CD14-positive monocyte (primary cell): ENCODE measurements around the gene PAGR1. TPM values are rescaled to one million over a fixed set of nuclear protein-coding genes. Genes with fewer than 3 reads are reported as not detected.

Experiments used
- DNase-seq, 3 donors: peaks; one replicate each; pipeline ENCODE4 v3.0.0-alpha.2; 2011 to 2022
- H2AFZ ChIP-seq: 2 replicates; pipeline ENCODE4 v1.6.0; 2012; ENCODE audit warnings: mild to moderate bottlenecking, low read depth, low read length, inconsistent platforms; ENCODE audit not compliant: insufficient read depth, poor library complexity, severe bottlenecking
- H3K27ac ChIP-seq, 2 donors: 1 replicate in 1 of 2; 2 replicates in 1 of 2; pipeline ENCODE4 v1.5.1; 2012 to 2013; ENCODE audit warnings: low read length in 2 of 2, control low read depth in 1 of 2, inconsistent platforms in 1 of 2, low read depth in 1 of 2, mild to moderate bottlenecking in 1 of 2
- H3K27me3 ChIP-seq, 2 donors: one replicate each; pipeline versions ENCODE4 v1.6.0 to v1.6.1; 2011 to 2013; ENCODE audit warnings: low read length in 2 of 2; ENCODE audit not compliant: control insufficient read depth in 2 of 2, insufficient read depth in 2 of 2
- H3K36me3 ChIP-seq, 2 donors: replicated peaks in 1 of 2; 1 replicate in 1 of 2; 2 replicates in 1 of 2; pipeline versions ENCODE4 v1.5.1 to v1.6.1; 2012 to 2013; ENCODE audit warnings: low read length in 2 of 2, control low read depth in 1 of 2, inconsistent platforms in 1 of 2, mild to moderate bottlenecking in 1 of 2; ENCODE audit not compliant: insufficient read depth in 2 of 2, control insufficient read depth in 1 of 2
- H3K4me1 ChIP-seq, 2 donors: 1 replicate in 1 of 2; 2 replicates in 1 of 2; pipeline versions ENCODE4 v1.5.1 to v1.6.1; 2012 to 2013; ENCODE audit warnings: low read length in 2 of 2, control low read depth in 1 of 2, inconsistent platforms in 1 of 2, mild to moderate bottlenecking in 1 of 2, moderate library complexity in 1 of 2; ENCODE audit not compliant: insufficient read depth in 2 of 2, control insufficient read depth in 1 of 2
- H3K4me2 ChIP-seq: replicated peaks from 2 replicates; pipeline ENCODE3; 2012; ENCODE audit warnings: low read length, moderate library complexity, mild to moderate bottlenecking; ENCODE audit not compliant: poor library complexity, severe bottlenecking; ENCODE audit errors: extremely low read depth
- H3K4me3 ChIP-seq, 3 experiments: fragments of 200-600 bp in 1 of 3; sonication (generic) in 1 of 3; replicated peaks in 1 of 3; 1 replicate in 2 of 3; 2 replicates in 1 of 3; pipeline ENCODE4 v1.5.1; 2011 to 2013; ENCODE audit warnings: low read length in 3 of 3, mild to moderate bottlenecking in 3 of 3, control low read depth in 2 of 3, low read depth in 2 of 3, inconsistent platforms in 1 of 3, moderate library complexity in 1 of 3
- H3K79me2 ChIP-seq: 2 replicates; pipeline ENCODE4 v1.6.0; 2012; ENCODE audit warnings: mild to moderate bottlenecking, control low read depth, inconsistent platforms, low read length, moderate library complexity; ENCODE audit not compliant: insufficient read depth
- H3K9ac ChIP-seq: 2 replicates; pipeline ENCODE4 v1.6.0; 2017; ENCODE audit warnings: low read length, mild to moderate bottlenecking; ENCODE audit not compliant: insufficient read depth, poor library complexity, severe bottlenecking
- H3K9me3 ChIP-seq, 2 donors: replicated peaks in 1 of 2; 1 replicate in 1 of 2; 2 replicates in 1 of 2; pipeline versions ENCODE4 v1.5.1 to v1.6.1; 2012 to 2013; ENCODE audit warnings: low read length in 2 of 2, control low read depth in 1 of 2; ENCODE audit not compliant: control insufficient read depth in 1 of 2, insufficient read depth in 1 of 2
- H4K20me1 ChIP-seq: 2 replicates; pipeline ENCODE4 v1.6.0; 2012; ENCODE audit warnings: mild to moderate bottlenecking, low read length, control low read depth, moderate library complexity; ENCODE audit not compliant: insufficient read depth
- H3K27ac Mint-ChIP-seq, 7 donors: one replicate each; pipeline ENCODE4 v1.8.0; 2020; ENCODE audit warnings: mild to moderate bottlenecking in 7 of 7, mixed read lengths in 7 of 7, moderate library complexity in 6 of 7, inconsistent platforms in 2 of 7
- H3K27me3 Mint-ChIP-seq, 3 donors: one replicate each; pipeline ENCODE4 v1.8.0; 2021 to 2022; ENCODE audit warnings: low read depth in 3 of 3, mild to moderate bottlenecking in 3 of 3, mixed read lengths in 3 of 3, moderate library complexity in 3 of 3, inconsistent platforms in 1 of 3
- H3K36me3 Mint-ChIP-seq, 2 donors: one replicate each; pipeline ENCODE4 v1.8.0; 2020; ENCODE audit warnings: mixed read lengths in 2 of 2, inconsistent platforms in 1 of 2, mild to moderate bottlenecking in 1 of 2
- H3K4me1 Mint-ChIP-seq: one replicate; pipeline ENCODE4 v1.8.0; 2020; ENCODE audit warnings: mild to moderate bottlenecking, mixed read lengths
- H3K4me3 Mint-ChIP-seq, 2 donors: one replicate each; pipeline ENCODE4 v1.8.0; 2020; ENCODE audit warnings: mild to moderate bottlenecking in 2 of 2, mixed read lengths in 2 of 2, moderate library complexity in 1 of 2
- H3K9me3 Mint-ChIP-seq, 7 donors: one replicate each; pipeline ENCODE4 v1.8.0; 2020 to 2022; ENCODE audit warnings: mixed read lengths in 7 of 7, mild to moderate bottlenecking in 6 of 7, moderate library complexity in 6 of 7, inconsistent platforms in 2 of 7
- WGBS: methylation state at CpG from one replicate; pipeline ENCODE4 v1.1.5; 2013; ENCODE audit warnings: missing lambda C conversion rate; ENCODE audit not compliant: insufficient coverage; 5-methylcytosine and 5-hydroxymethylcytosine counted together
- intact Hi-C, 2 donors: fragments of 100-400 bp; cut with micrococcal nuclease; formaldehyde crosslinking; loops; one replicate each; pipeline versions ENCODE4 v1.15.0 to v1.15.1; 2023
- polyA plus RNA-seq, 3 donors: library from polyadenylated mRNA; depleted of rRNA in 1 of 3; unstranded in 2 of 3; stranded (reverse) in 1 of 3; fragments of 300-500 nt in 2 of 3; fragments of >200 nt in 1 of 3; fragmentation: Illumina TruSeq in 2 of 3; gene quantifications; 1 replicate in 2 of 3; 2 replicates in 1 of 3; pipeline ENCODE4 v1.2.3, GENCODE V29; 2012 to 2021
- TF ChIP-seq, protein P1 (sequence below): fragments of 200-600 bp; IDR thresholded peaks from one replicate; pipeline ENCODE4 v1.8.0; 2022; ENCODE audit warnings: antibody characterized with exemption, mild to moderate bottlenecking

Gene PAGR1
- polyA plus RNA-seq, 3 donors, result 12.6 to 43.4 (median 36.3) TPM

DNA sequence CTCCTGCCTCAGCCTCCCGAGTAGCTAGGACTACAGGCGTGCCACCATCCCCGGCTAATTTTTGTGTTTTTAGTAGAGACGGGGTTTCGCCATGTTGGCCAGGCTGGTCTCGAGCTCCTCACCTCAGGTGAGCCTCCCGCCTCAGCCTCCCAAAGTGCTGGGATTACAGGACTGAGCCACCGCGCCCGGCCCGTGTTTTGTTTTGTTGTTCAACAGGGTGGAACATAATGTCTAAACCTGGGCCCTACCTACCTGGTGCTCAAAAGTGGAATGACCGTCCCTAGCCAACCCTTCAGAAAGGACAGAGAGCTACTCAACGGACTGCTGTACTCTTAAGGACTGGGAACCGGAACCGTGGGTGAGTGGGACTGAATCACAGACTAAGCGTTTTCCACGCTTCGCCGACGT, 26.2 kb upstream of the PAGR1 start:
- TF ChIP-seq, protein P1, sequence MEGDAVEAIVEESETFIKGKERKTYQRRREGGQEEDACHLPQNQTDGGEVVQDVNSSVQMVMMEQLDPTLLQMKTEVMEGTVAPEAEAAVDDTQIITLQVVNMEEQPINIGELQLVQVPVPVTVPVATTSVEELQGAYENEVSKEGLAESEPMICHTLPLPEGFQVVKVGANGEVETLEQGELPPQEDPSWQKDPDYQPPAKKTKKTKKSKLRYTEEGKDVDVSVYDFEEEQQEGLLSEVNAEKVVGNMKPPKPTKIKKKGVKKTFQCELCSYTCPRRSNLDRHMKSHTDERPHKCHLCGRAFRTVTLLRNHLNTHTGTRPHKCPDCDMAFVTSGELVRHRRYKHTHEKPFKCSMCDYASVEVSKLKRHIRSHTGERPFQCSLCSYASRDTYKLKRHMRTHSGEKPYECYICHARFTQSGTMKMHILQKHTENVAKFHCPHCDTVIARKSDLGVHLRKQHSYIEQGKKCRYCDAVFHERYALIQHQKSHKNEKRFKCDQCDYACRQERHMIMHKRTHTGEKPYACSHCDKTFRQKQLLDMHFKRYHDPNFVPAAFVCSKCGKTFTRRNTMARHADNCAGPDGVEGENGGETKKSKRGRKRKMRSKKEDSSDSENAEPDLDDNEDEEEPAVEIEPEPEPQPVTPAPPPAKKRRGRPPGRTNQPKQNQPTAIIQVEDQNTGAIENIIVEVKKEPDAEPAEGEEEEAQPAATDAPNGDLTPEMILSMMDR, result no peak
- no peaks in the 10 kb centered on the region for H3K36me3 ChIP-seq
- H3K9me3 ChIP-seq, result no peaks in the 10 kb centered on the region
- intact Hi-C loops, result loop anchor here (2.0 to 5.0 kb wide), 3 partner anchors 15 to 47 kb away; no protein-coding TSS in a partner anchor
- peak overlapping the region; percentile 91 for H3K4me2 ChIP-seq
- H3K36me3 Mint-ChIP-seq, result peaks cover 0 to 3% of the 10 kb centered on the region in 2 donors
- H3K9me3 Mint-ChIP-seq, result peaks cover 0 to 2% (median 0%) of the 10 kb centered on the region in 7 donors
- no peak for DNase-seq
- H3K4me1 ChIP-seq, result peaks cover 30 to 40% of the 10 kb centered on the region in 2 donors
- H3K4me3 Mint-ChIP-seq, result peak overlapping the region; percentile 97 to 98
- 76% methylated on average over 15 of the region's 20 CpGs for WGBS
- H3K27me3 ChIP-seq, result no peaks in the 10 kb centered on the region
- peak overlapping the region; percentile 89 to 95 (median 93) for H3K27ac Mint-ChIP-seq
- peak overlapping the region; percentile 51 for H3K9ac ChIP-seq
- peaks cover 47% of the 10 kb centered on the region for H3K4me1 Mint-ChIP-seq
- peak overlapping the region; percentile 95 for H2AFZ ChIP-seq
- no peaks in the 10 kb centered on the region for H4K20me1 ChIP-seq
- H3K27me3 Mint-ChIP-seq, result peaks cover 0 to 1% (median 0%) of the 10 kb centered on the region in 3 donors
- H3K27ac ChIP-seq, result peak overlapping the region; percentile 78 to 83
- peaks cover 43% of the 10 kb centered on the region for H3K79me2 ChIP-seq
- H3K4me3 ChIP-seq, result peak overlapping the region; percentile 37 to 97 (median 97)

DNA sequence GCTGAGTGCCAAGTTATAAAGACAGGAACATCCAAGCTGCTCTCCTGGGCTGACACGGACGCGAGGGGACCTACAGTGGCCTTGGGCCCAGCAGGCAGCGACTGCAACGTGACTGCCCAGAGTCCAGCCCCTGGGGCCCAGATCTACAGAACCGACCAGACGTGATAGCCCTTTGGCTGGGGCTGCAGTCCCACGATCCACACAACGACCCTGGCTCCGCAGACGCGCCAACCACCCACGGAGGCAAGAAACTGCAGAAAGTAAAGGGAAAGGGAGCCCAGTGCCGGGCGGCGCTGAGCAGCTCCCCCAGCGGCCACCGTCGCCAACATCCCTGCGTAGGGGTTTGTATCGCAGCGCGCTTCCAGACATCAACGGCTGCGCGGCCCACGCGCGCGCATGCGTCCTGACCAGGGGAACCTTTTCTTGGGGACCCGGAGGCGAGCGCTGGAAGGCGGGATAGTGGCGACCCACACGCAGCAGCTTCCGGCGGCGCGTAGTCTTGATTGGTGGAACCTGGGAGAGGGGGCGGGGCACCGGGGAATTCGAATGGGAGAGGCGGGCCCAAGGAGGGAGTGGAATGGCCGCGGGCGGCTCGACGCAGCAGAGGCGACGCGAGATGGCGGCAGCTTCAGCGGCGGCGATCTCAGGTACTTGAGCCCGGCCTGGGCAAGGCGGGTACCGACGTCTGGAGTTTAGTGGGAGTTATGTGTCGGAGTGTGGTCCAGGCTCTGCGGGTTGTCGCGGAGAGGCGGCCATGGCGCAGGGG, 25.6 kb upstream of the PAGR1 start, which contains the start of gene KIF22:
KIF22 (plus strand) TSS at position 569 of the 766 bp plus-strand sequence; CDS start at position 578, 9 bp downstream.
- H3K4me1 Mint-ChIP-seq, result peaks cover 44% of the 10 kb centered on the region
- no peaks in the 10 kb centered on the region for H3K9me3 ChIP-seq
- peaks cover 0 to 2% (median 0%) of the 10 kb centered on the region in 7 donors for H3K9me3 Mint-ChIP-seq
- WGBS, result under 1% methylated on average over 64 of the region's 67 CpGs
- DNase-seq, result peak; percentile 99 to 100 (median 99)
- intact Hi-C loops, result loop anchor here in 1 of 2 donors (2.0 kb wide), 2 partner anchors 14 to 44 kb away; no protein-coding TSS in a partner anchor
- H3K4me1 ChIP-seq, result peaks cover 26 to 36% of the 10 kb centered on the region in 2 donors
- peak within 1 kb of the TSS; percentile 78 to 83 for H3K27ac ChIP-seq
- H3K27me3 Mint-ChIP-seq, result peaks cover 0 to 1% (median 0%) of the 10 kb centered on the region in 3 donors
- peaks cover 0 to 3% of the 10 kb centered on the region in 2 donors for H3K36me3 Mint-ChIP-seq
- peak within 1 kb of the TSS; percentile 89 to 95 (median 94) for H3K27ac Mint-ChIP-seq
- H3K79me2 ChIP-seq, result peaks cover 49% of the 10 kb centered on the region
- H3K36me3 ChIP-seq, result no peaks in the 10 kb centered on the region
- peak within 1 kb of the TSS; percentile 67 to 97 (median 97) for H3K4me3 ChIP-seq
- peak within 1 kb of the TSS; percentile 97 to 98 for H3K4me3 Mint-ChIP-seq
- H3K4me2 ChIP-seq, result peak within 1 kb of the TSS; percentile 91
- no peaks in the 10 kb centered on the region for H3K27me3 ChIP-seq
- H4K20me1 ChIP-seq, result no peaks in the 10 kb centered on the region
- TF ChIP-seq, protein P1, result peak; percentile 77
- peak within 1 kb of the TSS; percentile 78 for H3K9ac ChIP-seq
- peak within 1 kb of the TSS; percentile 97 for H2AFZ ChIP-seq
